D721Med (cell line): Measurements from ENCODE around the gene SMAP1.
"Not testable (repeated sequence)": the region's sequence is repeated elsewhere in the genome, so short reads cannot be mapped to it uniquely, and the experiment has no call there.

Experiments
- DNase-seq: peaks from one replicate; pipeline ENCODE4 v3.0.0; 2011; ENCODE audit warnings: low spot score; ENCODE audit not compliant: insufficient read length
- FAIRE-seq: peaks from 2 replicates; lab custom pipeline; 2011; peaks lifted over from hg19 to GRCh38; lab: Jason Lieb, UNC
- TF ChIP-seq, protein P1 (sequence below): IDR thresholded peaks from 2 replicates; pipeline ENCODE4 v1.5.1; 2012; ENCODE audit warnings: mild to moderate bottlenecking, control low read depth; ENCODE audit not compliant: insufficient read depth; ENCODE audit errors: missing control alignments

Gene SMAP1

DNA sequence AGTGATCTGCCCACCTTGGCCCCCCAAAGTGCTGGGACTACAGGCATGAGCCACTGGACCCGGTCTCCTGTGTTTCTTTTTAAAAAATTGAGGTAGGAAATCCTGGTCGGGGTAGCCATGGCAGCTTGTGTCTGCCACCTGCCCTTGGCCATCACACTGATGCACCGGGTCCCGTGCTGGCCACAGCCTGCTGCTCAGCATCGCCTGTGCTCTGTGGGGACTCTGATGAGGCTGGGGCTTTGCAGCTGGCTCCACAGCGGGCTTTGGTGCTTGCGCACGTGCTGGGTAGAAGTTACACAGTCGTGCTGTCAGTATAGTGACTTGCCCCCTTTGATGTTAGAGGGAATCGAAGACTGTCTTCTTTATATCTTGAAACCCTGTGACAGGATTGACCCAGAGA, 66.7 kb downstream of the SMAP1 start:
- FAIRE-seq (no peak), DNase-seq (no peak)
- TF ChIP-seq, protein P1, sequence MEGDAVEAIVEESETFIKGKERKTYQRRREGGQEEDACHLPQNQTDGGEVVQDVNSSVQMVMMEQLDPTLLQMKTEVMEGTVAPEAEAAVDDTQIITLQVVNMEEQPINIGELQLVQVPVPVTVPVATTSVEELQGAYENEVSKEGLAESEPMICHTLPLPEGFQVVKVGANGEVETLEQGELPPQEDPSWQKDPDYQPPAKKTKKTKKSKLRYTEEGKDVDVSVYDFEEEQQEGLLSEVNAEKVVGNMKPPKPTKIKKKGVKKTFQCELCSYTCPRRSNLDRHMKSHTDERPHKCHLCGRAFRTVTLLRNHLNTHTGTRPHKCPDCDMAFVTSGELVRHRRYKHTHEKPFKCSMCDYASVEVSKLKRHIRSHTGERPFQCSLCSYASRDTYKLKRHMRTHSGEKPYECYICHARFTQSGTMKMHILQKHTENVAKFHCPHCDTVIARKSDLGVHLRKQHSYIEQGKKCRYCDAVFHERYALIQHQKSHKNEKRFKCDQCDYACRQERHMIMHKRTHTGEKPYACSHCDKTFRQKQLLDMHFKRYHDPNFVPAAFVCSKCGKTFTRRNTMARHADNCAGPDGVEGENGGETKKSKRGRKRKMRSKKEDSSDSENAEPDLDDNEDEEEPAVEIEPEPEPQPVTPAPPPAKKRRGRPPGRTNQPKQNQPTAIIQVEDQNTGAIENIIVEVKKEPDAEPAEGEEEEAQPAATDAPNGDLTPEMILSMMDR, result no peak

DNA sequence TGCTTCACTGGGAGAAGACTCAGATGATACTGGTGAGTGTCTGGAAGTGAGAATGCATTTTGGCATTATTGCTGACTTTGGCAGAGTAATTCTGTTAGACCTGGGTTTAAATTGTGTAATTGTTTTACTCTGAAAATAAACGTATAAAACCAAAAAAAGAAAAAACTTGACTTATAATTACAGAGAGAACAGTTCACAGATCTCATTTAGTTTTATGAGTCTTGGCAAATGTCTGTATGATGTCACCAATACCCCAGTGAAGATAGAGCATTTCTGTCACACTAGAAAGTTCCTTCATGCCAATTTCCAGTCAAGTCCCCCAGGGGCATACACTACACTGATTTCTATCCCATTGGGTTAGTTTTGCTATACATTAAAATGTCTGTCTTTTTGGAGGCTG, 67.3 kb downstream of the SMAP1 start:
- no peak for FAIRE-seq
- TF ChIP-seq, protein P1, result no peak

DNA sequence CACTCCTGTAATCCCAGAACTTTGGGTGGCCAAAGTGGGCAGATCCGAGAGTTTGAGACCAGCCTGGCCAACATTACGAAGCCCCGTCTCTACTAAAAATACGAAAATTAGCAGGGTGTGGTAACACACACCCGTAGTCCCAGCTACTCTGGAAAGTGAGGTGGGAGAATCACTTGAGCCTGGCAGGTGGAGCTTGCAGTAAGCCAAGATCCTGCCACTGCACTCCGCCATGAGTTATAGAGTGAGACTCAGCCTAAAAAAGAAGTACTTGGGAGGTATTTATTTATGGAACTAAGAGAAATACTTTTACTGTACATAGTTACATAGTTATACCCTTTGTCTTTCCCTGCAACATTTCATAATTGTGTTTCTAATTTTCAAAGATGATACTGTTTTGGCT, 67.8 kb downstream of the SMAP1 start:
- TF ChIP-seq, protein P1, result no peak
- DNase-seq (no peak), FAIRE-seq (no peak)

More for the DNA sequence above, 67.3 kb downstream of the SMAP1 start:
- no peak for DNase-seq

DNA sequence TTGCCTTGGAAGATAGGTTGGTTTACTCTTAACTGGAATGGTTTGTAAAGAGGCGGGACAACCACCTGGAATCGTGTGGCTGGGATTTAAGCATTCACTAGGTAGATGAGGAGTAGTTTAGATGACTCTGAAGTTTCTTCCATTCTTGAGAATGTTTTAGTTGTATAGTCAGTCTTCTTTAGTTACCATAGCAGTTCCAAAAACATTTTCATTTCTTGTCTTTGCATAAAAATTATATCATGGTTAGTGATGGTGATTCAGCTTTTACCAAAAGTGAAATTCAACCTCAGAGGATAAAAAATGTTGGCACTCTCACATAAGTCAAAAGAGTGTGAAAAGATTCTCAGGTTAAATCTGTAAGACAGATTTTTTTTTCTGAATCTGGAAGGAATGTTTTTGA, 70.3 kb downstream of the SMAP1 start:
- FAIRE-seq, result no peak
- TF ChIP-seq, protein P1, result no peak
- DNase-seq, result no peak

DNA sequence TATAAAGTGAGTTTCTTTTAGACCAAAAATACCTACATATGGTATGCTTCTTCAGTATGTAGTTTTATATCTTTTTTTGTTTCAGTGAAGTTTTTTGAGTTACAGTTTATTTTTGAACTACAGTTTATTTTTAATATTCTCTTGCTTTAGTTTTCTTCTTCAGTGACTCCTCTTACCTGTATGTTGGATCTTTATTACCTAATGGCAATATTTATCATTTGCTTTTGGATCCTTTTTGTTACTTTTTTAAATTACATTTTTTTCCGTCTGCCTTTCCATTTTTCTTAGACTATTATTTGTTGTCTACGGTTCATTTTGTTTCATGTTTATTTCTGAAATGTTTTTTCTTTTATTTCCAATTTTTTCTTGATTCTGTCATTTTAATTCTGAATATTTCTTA, 71.9 kb downstream of the SMAP1 start:
- TF ChIP-seq, protein P1, result no peak
- no peak for FAIRE-seq

DNA sequence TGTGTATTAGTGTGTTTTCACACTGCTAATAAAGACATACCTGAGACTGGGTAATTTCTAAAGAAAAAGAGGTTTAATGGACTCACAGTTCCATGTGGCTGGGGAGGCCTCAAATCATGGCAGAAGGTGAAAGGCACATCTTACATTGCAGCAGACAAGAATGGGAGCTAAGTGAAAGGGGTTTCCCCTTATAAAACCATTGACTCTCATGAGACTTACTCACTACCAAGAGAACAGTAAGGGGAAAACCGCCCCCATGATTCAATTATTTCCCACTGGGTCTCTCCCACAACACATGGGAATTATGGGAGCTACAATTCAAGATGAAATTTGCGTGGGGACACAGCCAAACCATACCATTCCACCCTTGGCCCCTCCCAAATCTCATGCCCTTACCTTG, 73.1 kb downstream of the SMAP1 start:
- DNase-seq, FAIRE-seq: not testable (repeated sequence)

More for the DNA sequence above, 71.9 kb downstream of the SMAP1 start:
- no peak for DNase-seq

DNA sequence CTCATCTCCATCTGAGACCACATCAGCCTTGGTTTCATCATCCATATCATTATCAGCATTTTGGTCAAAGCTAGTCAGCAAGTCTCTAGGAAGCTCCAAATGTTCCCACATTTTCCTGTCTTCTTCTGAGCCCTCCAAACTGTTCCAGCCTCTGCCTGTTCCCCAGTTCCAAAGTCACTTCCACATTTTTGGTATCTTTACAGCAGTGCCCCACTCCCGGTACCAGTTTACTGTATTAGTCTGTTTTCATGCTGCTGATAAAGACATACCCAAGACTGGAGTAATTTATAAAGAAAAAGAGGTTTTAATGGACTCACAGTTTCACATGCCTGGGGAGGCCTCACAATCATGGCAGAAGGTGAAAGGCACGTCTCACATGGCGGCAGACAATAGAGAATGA, 74.8 kb downstream of the SMAP1 start:
- not testable (repeated sequence) for DNase-seq, FAIRE-seq

DNA sequence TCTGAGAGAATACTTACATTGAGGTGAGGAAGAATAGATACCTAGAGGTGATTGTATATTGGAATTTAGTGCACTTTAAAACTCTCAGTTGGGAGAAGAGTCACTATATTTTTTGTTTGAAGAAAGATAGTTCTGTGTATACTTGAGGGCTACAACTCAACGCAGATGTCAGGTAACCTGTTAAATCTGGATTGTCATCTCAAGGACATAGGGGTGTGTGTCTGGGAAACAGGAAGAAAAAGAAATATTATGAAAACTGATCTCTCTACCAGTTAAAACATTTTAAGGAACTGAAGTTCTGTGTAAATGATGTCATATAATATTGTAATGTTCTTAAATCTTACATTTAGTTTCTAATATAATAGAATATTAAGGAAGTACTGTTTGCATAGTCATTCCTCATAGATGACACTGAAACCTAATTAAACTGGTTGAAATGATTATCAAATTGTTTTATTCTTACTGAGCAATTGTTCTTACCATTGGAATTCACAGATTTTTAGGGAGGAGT, 86.2 kb downstream of the SMAP1 start:
- TF ChIP-seq, protein P1, result no peak
- FAIRE-seq, result no peak
- no peak for DNase-seq
